NCI-H1417 (cell line): ENCODE results near the gene EED.
A peak's percentile ranks its signal among the peaks of the same experiment; 100 is the strongest.
"Not testable (repeated sequence)": the region's sequence is repeated elsewhere in the genome, so short reads cannot be mapped to it uniquely, and the experiment has no call there.

ENCODE experiments used
- DNase-seq, 3 experiments: peaks; one replicate each; lab custom pipeline; 2025; lab: John Stamatoyannopoulos, UW

EED gene

GRCh38 chr11:86292912-86293616, 48.5 kb downstream of the EED start:
- no peak for DNase-seq

DNA sequence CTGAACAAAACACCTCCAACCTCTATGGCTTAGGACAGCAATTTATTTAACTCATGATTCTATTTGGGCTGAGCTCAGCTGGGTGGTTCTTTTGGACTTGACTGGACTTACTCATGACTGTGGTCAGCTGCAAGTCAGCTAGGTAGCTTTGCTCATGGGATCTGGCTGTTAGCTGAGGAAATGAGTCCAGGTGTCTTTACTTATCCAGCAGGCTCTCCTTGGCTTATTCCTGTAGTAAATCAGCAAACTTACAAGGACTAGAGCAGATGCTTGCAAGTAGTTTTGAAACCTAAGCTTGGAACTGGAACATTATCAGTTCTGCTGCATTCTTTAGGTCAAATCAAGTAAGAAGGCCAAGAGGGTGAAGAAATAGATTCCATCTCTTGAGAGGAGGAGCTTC, 49.5 kb downstream of the EED start:
- DNase-seq = no peak

DNA sequence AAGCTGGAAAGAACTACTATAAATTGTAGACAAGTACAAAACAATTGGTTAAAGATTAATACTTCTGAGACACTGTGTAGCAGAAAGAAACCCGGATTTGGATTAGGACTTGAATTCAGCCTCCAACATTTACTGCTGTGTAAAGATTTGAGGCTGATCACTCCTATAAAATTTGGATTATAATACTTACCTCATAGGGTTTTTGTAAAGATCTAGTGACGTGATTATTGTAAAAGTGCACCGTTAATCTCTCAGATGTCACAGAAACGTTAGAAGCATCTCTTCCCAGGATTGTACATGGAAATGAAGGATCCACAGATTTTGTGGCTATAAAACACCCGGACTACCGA, 57.2 kb downstream of the EED start:
- DNase-seq = no peak

DNA sequence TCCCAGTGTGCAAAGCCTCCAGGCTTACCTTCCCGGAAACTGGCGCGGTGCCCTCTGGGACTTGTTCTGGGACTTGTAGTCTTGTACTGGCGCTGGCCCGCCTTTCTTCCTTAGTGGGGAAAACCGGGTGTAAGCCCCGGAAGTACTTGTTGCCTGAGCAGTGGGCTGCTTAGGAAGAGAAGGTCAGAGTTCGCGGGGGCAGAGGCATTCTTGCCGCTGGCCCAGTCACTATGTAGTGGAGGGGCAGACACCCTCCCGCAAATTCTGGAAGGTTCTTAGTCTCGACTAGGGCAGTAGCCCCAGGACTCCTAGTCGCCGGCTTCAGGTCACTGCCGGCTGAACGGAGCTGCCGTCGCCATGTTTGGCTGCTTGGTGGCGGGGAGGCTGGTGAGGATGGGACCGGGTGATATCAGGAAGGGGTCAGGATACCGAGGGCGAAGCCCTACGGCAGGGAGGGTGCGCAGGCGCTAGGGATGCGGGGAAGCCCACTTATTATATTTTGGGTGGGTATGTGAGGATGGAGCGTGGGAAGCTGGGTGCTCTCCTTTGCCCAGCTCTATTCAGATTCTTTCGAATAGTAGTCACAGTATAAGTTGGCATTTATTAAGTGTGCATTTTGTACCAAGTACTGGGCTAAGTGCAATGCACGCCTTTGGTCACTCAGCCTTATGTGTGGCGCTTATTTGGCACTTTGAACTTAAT, 57.7 kb downstream of the EED start, which contains the start of gene HIKESHI:
TSS of gene HIKESHI (plus strand) at position 149 of the 702 bp plus-strand sequence. CDS start at position 358, 209 bp downstream.
- DNase-seq = peak; percentile 97 to 99 (median 97)

DNA sequence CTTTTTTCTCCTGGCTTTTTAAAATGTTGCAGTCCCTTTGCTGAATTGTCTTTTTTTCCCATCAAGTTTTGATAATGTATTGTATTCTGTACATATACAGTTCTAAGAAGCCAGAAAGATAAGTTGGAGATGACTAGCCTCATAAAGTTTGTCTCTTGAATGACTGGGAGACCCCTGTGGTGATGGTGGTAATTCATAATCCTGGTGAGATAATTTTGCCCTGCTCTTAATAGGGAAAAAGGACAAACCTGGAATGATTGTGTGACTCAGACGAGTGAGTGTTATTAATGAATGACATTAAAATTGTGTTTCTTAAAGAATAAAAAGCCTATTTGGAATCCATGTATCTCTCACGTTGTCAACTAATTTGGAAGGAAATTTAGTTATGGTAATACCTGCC, 58.7 kb downstream of the EED start:
- peak in 1 of 3 experiments; percentile 39 for DNase-seq

DNA sequence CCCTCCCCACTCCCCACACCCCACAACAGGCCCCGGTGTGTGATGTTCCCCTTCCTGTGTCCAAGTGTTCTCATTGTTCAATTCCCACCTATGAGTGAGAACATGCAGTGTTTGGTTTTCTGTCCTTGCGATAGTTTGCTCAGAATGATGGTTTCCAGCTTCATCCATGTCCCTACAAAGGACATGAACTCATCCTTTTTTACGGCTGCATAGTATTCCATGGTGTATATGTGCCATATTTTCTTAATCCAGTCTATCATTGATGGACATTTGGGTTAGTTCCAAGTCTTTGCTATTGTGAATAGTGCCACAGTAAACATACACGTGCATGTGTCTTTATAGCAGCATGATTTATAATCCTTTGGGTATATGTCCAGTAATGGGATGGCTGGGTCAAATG, 64.2 kb downstream of the EED start:
- DNase-seq = not testable (repeated sequence)

GRCh38 chr11:86313793-86314192, 69.2 kb downstream of the EED start:
- no peak for DNase-seq

DNA sequence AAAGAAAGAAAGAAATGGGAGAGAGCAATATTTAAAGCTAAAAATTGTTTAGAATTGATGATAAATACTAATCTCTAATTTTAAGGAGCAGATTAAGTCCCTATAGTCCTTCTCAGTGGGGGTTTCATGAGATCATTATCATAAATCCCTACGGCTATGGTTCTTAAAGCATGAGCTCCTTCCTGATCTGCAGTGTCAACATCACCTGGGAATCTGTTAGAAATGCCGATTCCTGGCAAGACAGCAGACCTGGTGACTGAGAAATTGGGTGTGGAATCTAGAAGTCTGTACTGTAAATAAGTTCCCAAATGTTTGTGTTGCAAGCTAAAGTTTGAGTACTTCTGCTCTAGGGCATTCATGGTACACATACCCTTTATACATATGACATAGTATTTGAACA, 70.1 kb downstream of the EED start:
- no peak for DNase-seq
